Measurements from ENCODE around the gene TMEM63C. TPM values are rescaled to one million over a fixed set of nuclear protein-coding genes. Genes with fewer than 3 reads are reported as not detected.
"Not testable (repeated sequence)": the region's sequence is repeated elsewhere in the genome, so short reads cannot be mapped to it uniquely, and the experiment has no call there.

TMEM63C gene
- total RNA-seq, 1 experiment from 2014 or later: 0.77 TPM

DNA sequence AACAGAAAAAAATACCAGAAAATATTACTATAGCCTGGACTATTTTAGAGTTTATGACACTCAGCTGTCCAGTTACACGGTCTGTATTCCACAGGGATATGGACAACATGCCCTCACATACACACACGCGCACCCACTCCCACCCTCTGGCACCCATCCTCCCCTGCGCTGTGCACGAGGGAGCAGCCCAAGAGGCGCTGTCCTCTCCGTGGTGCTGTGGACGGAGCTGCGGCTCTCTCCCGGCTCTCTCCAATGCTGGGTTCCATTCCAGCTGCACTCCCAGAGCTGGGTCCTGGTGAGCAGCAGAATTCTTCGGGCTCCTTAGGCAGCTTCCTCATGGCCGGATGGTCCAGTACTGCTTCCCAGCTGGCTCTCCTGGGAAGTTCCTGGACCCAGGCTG, 95.4 kb downstream of the TMEM63C start:
- DNase-seq (ENCODE audit: low spot score): no peak

- DNase-seq (ENCODE audit: low spot score): no peak
Observed at GRCh38 chr14:77278461-77279230, 97.0 kb downstream of the TMEM63C start.

GRCh38 chr14:77279719-77280118, 98.1 kb downstream of the TMEM63C start:
- no peak for DNase-seq (ENCODE audit: low spot score)

DNA sequence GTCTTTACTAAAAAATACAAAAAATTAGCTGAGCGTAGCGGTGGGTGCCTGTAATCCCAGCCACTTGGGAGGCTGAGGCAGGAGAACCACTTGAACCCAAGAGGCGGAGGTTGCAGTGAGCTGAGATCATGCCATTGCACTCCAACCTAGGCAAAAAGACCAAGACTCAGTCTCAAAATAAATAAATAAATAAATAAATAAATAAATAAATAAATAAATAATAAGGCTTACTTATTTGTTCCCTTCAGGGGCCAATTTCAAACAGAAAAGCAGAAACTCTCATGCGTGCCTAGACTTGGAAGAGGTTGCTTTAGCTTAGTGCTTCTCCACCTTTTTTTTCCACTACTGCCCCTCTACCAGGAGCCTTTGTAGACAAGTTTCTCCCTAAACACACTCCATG, 99.3 kb downstream of the TMEM63C start:
- not testable (repeated sequence) for DNase-seq (ENCODE audit: low spot score)

DNA sequence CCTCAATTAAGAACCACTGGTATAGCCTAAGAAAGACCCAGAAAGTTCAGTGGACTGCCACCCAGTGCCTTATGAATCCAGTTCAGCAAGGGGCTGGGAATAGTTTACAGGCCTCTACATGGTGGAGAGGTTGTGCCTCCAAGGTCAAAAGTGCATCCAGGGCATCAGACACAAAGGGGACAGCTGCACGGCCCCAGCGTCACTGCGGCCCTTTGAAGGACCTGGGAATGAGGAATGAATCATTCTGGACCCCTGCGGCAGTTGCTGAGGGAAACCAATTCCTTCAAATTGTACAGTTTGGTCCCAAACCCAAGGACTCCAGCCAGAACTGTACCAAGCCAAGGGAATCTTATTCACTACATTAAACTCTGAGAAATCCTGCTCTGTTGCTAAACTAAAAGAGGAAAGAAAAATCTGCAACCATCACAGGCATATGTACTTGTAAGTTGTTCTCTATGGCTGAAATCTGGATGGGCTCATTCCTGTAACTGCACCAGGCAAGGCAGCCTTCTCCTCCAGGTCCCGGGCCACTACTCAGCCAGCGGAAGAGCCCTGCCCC, 100.3 kb downstream of the TMEM63C start:
- DNase-seq (ENCODE audit: low spot score): no peak

GRCh38 chr14:77284066-77284465, 102.5 kb downstream of the TMEM63C start:
- no peak for DNase-seq (ENCODE audit: low spot score)

DNA sequence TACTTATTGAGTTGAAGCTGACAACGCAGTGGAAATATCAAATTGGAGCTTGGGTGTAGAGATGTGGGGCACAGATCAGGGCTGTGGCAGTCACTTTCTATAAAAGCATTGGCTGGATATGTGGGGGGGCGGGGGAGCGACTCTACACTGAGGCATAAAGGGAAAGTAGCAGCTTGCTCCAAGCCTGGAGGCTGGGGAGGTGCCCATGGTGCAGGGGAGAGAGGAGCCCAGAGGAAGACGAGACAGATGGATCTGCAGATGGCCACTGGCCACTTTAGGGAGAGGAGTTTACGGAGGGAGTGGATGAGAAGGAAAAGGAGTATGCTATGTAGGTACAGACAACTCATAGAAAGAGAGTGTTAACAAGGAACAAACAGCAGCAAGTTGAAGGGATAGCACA, 102.9 kb downstream of the TMEM63C start:
- DNase-seq (ENCODE audit: low spot score): no peak

DNA sequence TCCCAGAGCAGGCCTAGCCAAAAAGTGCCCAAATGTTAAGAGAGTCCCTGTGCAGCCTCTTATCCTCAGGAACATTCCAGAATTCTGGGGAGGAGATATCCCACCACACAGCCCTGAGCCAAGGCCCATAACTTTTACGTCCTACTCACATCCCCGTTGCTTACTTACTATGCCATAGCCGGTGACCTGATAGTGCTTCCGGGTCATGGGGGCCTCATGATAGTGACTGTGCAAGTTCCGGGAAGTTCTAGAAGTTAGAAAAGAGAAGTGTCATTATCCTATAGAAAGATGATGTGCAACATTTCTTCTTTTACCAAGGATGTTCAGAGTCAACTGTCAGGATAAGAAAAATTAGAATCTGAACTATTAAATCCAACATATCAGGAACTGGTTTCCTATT, 105.0 kb downstream of the TMEM63C start:
- no peak for DNase-seq (ENCODE audit: low spot score)

DNA sequence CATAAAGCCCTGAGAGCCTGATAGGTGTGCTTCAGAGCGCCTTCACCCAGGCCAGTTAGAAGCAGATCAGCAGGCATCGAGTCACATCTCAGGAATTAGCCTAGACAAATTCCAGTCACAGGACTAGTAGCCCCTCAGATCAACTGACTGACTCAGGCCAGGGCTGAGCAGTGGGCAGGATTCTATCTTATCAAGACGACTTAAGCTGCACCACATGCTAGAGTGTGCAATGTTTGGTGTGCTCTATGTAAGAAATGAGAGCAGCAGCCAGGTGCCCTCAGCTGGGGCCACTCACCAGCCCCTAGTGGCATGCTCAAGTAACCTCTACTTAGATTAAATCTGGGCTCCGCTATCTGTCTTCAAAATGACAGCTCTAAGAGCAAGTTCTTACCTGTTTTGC, 109.1 kb downstream of the TMEM63C start:
- no peak for DNase-seq (ENCODE audit: low spot score)

DNA sequence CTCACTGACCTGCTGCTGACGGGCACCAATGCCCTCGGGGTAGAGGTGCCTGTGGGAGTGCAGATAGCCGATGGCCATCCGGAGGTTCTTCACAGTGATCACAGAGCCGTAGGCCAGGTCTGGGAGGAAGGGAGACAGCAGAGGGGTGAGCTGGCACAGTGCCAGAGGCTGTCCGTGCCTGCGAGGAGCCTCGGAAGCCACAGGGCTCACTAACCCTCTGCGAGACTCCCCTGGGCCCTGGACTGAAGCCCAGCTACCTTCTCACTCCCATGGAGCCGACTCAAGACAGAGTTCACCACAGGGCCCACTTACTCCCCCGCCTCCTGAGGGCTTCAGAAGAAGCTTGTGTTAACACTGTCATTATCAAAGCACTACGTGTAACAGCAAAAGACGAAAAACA, 114.6 kb downstream of the TMEM63C start:
- DNase-seq (ENCODE audit: low spot score): no peak

DNA sequence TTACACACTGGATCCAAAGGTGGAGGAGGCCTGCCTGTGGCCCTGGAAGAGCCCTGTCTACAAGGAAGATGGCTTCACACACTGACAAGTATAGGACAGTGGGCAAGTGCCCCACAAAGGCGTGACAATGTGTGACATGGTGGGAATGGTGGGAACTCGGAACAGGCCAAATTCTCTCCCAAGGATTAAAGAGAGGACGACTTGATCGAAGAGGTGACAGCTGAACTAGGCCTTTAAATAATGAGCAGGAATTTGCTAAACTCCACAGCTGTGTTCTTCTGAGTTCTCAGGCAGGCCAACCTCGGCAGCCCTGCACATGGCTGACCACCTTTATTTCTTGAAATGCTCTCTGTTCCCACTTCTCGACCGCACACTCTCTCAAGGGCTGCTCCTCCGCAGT, 115.3 kb downstream of the TMEM63C start:
- no peak for DNase-seq (ENCODE audit: low spot score)

GRCh38 chr14:77299771-77300170, 118.2 kb downstream of the TMEM63C start:
- no peak for DNase-seq (ENCODE audit: low spot score)

GRCh38 chr14:77301103-77301502, 119.5 kb downstream of the TMEM63C start:
- peak; percentile 70 for DNase-seq (ENCODE audit: low spot score)

GRCh38 chr14:77302926-77303325, 121.3 kb downstream of the TMEM63C start:
- peak; percentile 67 for DNase-seq (ENCODE audit: low spot score)

DNA sequence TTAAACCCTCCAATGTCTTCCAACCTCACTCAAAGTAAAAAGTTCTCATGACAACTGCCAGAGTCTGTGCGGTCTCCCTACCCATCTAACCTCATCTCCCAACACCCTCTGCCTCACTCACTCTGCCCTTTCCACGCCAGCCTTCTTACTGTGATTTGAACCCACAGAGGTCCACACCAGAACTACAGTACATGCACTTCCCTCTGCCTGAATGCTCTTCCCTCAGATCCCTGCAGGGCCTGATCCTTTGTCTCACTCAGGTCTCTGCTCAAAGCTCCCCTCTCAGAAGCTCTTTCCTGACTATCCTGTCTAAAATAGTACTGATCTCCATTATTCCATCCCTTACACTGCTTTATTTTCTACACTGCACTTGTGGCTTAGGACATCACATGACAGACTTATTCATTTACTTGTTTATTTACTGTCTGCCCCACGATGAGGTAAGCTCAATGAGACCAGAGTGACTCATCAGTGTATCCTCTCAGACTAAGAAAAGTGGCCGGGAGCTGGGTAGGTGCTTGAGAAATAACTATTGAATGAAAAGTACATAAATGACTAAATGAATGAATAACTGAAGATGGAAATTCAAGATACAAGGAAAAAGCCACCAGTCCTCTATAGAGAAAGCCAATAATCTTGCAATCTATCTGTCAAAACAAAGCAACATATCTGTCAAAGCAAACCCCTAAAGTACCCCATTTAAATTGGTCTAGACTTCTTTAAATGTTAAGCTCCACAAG, 122.0 kb downstream of the TMEM63C start:
- peak; percentile 97 for DNase-seq (ENCODE audit: low spot score)

- no peak for DNase-seq (ENCODE audit: low spot score)
Observed at GRCh38 chr14:77305696-77306095, 124.1 kb downstream of the TMEM63C start.

DNA sequence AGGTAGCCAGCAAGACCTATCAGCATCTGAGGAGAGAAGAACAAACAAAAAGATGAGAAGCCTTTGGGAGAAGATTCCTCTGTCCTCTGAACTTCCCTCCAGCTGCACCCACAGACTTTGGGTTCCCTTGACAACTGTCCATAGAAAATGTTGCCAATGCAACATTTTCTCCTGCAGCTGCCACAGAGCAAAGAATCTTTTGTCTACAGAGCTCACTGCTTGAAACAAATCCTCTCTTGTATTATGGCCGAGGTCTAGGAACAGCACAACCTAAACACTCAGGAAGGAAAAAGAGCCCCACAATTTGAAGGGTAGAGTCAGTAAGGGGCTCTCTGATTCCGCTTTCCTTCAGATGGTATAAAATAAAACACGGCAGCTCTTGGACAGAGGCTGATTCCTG, 124.8 kb downstream of the TMEM63C start:
- no peak for DNase-seq (ENCODE audit: low spot score)

GRCh38 chr14:77306851-77307496, 125.4 kb downstream of the TMEM63C start:
- no peak for DNase-seq (ENCODE audit: low spot score)

Data from H4 (cell line).